ENCODE measurements around the gene SH2D5. TPM values are rescaled to one million over a fixed set of nuclear protein-coding genes. Genes with fewer than 3 reads are reported as not detected.

The SH2D5 gene
- total RNA-seq, 1 experiment from 2014 or later = 10.4 TPM

GRCh38 chr1:20770314-20771087, 38.0 kb upstream of the SH2D5 start:
- no peak for DNase-seq (ENCODE audit: low read depth, low spot score)
- no peak for ATAC-seq
- TF ChIP-seq ELF1 (IDR thresholded peaks at IDR 0.05; ENCODE audit: borderline replicate concordance, low read depth) (no peak), FOSL1 (IDR thresholded peaks at IDR 0.05; ENCODE audit: low read depth) (no peak), EZH2phosphoT487 (IDR thresholded peaks at IDR 0.05; ENCODE audit: borderline replicate concordance) (no peak), EGR1 (IDR thresholded peaks at IDR 0.05; ENCODE audit: low read depth) (no peak), EZH2 (IDR thresholded peaks at IDR 0.05) (no peak), REST (IDR thresholded peaks at IDR 0.05; ENCODE audit: low read depth) (no peak), ZNF274 (IDR thresholded peaks at IDR 0.05; ENCODE audit: low read depth, low read length) (no peak), SP1 (IDR thresholded peaks at IDR 0.05; ENCODE audit: low read depth) (no peak), ZFX (IDR thresholded peaks at IDR 0.05) (no peak), SIN3A (IDR thresholded peaks at IDR 0.05; ENCODE audit: low read depth) (no peak), JUND (IDR thresholded peaks at IDR 0.05) (no peak), CBX3 (IDR thresholded peaks at IDR 0.05; ENCODE audit: low read depth) (no peak), CEBPB (IDR thresholded peaks at IDR 0.05; ENCODE audit: low read depth) (no peak), ATF3 (IDR thresholded peaks at IDR 0.05) (no peak), POLR2A (IDR thresholded peaks at IDR 0.05; ENCODE audit: borderline replicate concordance, extremely low read depth, insufficient read depth, insufficient read length) (no peak), TCF7L2 (IDR thresholded peaks at IDR 0.05; ENCODE audit: borderline replicate concordance, extremely low read depth, insufficient read depth, insufficient read length) (no peak), POLR2AphosphoS5 (IDR thresholded peaks at IDR 0.05; ENCODE audit: low read depth, low read length) (no peak)

More at GRCh38 chr1:20770314-20771087, 38.0 kb upstream of the SH2D5 start:
- H3K79me2 ChIP-seq (ENCODE audit: insufficient read depth, low read length) = peaks cover 77% of the 10 kb centered on the region
- no peaks in the 10 kb centered on the region for H3K9me2 ChIP-seq (ENCODE audit: insufficient read depth)
- no TSS peak for BruUV-seq (replicated peaks)
- no peak overlapping the region for H2AFZ ChIP-seq (ENCODE audit: low read depth, low read length, poor library complexity, severe bottlenecking)
- ChIA-PET POLR2A (no interaction called here), RAD21 (ENCODE audit: low non-redundant PET in 1 of 2, low total read pairs in 2 of 2, uncharacterized antibody in 2 of 2, unreplicated experiment in 2 of 2) (no interaction called here), CTCF (no interaction called here)
- no peak overlapping the region for H3K27ac ChIP-seq (ENCODE audit: low read depth, low read length)
- H3K9me3 ChIP-seq (ENCODE audit: control insufficient read depth in 1 of 2, insufficient read depth in 1 of 2, low read depth in 1 of 2, low read length in 2 of 2) = no peaks in the 10 kb centered on the region
- no peaks in the 10 kb centered on the region for H3K27me3 ChIP-seq (ENCODE audit: insufficient read depth, low read length)
- peaks cover 66 to 84% of the 10 kb centered on the region in 2 experiments for H3K36me3 ChIP-seq (ENCODE audit: control insufficient read depth in 1 of 2, insufficient read depth in 2 of 2, low read length in 2 of 2)
- H3K4me1 ChIP-seq (ENCODE audit: control insufficient read depth in 1 of 2, insufficient read depth in 2 of 2, low read length in 2 of 2) = no peaks in the 10 kb centered on the region
- H3K9ac ChIP-seq (ENCODE audit: low read length) = no peak overlapping the region
- peaks cover 7% of the 10 kb centered on the region; the same call in 1 of the 2 replicates for H4K20me1 ChIP-seq (ENCODE audit: insufficient read depth)
- intact Hi-C loops (cut with micrococcal nuclease) = no loop called here
- H3K4me3 ChIP-seq (replicated peaks in 1 of 2; ENCODE audit: low read depth in 1 of 2, low read length in 2 of 2) = no peak overlapping the region
- H3K4me2 ChIP-seq (ENCODE audit: low read length) = no peak overlapping the region
